Measurements from ENCODE around the gene SUDS3. TPM values are rescaled to one million over a fixed set of nuclear protein-coding genes. Genes with fewer than 3 reads are reported as not detected.
A peak's percentile ranks its signal among the peaks of the same experiment; 100 is the strongest.

The SUDS3 gene
- total RNA-seq, 1 donor from 2014 or later, result 33.7 TPM

DNA sequence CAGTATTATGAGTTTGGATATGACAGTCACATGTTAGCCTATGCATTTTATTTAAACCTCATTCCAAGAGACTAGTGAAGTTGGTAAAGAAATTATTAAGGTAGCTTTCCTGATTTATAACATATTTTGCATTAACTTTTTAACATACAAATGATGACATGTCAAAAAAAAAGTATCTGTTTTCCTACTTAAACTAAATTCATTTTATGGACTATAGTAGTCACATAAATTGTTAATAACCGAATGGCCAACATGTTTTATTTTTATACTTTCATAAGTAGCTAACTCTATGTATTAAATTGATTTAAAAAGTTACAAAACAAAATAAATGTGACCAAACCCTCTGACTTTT is 18.4 kb upstream of the SUDS3 start:
- Mint-ChIP-seq H3K27ac (peak overlapping the region; percentile 83), H3K4me3 (peak overlapping the region; percentile 89), H3K9me3 (peaks cover 4% of the 10 kb centered on the region), H3K36me3 (ENCODE audit: low read depth) (peaks cover 20% of the 10 kb centered on the region), H3K27me3 (no peaks in the 10 kb centered on the region), H3K4me1 (peaks cover 61% of the 10 kb centered on the region)
- ATAC-seq (ENCODE audit: low read depth) (no peak), DNase-seq (no peak)
- intact Hi-C loops (cut with micrococcal nuclease), result loop anchor here (5.0 kb wide), 2 partner anchors 121 to 176 kb away; no protein-coding TSS in a partner anchor
- TF ChIP-seq, protein P1, sequence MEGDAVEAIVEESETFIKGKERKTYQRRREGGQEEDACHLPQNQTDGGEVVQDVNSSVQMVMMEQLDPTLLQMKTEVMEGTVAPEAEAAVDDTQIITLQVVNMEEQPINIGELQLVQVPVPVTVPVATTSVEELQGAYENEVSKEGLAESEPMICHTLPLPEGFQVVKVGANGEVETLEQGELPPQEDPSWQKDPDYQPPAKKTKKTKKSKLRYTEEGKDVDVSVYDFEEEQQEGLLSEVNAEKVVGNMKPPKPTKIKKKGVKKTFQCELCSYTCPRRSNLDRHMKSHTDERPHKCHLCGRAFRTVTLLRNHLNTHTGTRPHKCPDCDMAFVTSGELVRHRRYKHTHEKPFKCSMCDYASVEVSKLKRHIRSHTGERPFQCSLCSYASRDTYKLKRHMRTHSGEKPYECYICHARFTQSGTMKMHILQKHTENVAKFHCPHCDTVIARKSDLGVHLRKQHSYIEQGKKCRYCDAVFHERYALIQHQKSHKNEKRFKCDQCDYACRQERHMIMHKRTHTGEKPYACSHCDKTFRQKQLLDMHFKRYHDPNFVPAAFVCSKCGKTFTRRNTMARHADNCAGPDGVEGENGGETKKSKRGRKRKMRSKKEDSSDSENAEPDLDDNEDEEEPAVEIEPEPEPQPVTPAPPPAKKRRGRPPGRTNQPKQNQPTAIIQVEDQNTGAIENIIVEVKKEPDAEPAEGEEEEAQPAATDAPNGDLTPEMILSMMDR (IDR thresholded peaks at IDR 0.05), result no peak
- ChIA-PET POLR2A (interaction anchor here (0.6 to 5.6 kb wide), 7 partner anchors 11 to 119 kb away, joined by 3 to 65 read pairs (median 4); partner anchors contain the start of genes SUDS3 and TAOK3), CTCF (interaction anchor here (1.0 to 3.7 kb wide), 7 partner anchors 11 to 177 kb away, joined by 3 to 37 read pairs (median 4); partner anchors contain the start of gene SUDS3)

GRCh38 chr12:118358612-118359540 is 17.5 kb upstream of the SUDS3 start:
- Mint-ChIP-seq H3K4me1 (peaks cover 55% of the 10 kb centered on the region), H3K4me3 (peak overlapping the region; percentile 89), H3K36me3 (ENCODE audit: low read depth) (peaks cover 14% of the 10 kb centered on the region), H3K27ac (peak overlapping the region; percentile 90), H3K27me3 (no peaks in the 10 kb centered on the region), H3K9me3 (peaks cover 4% of the 10 kb centered on the region)
- intact Hi-C loops (cut with micrococcal nuclease), result loop anchor here (1.0 to 5.0 kb wide), 4 partner anchors 14 to 177 kb away; no protein-coding TSS in a partner anchor
- TF ChIP-seq, protein P1 (IDR thresholded peaks at IDR 0.05), result no peak
- ATAC-seq (ENCODE audit: low read depth) (peak; percentile 53), DNase-seq (no peak)
- ChIA-PET CTCF (interaction anchor here (1.0 to 3.7 kb wide), 8 partner anchors 9 to 178 kb away, joined by 3 to 37 read pairs (median 4); partner anchors contain the start of gene SUDS3), POLR2A (interaction anchor here (0.9 to 5.6 kb wide), 9 partner anchors 12 to 342 kb away, joined by 3 to 65 read pairs (median 5); partner anchors contain the start of genes PEBP1, RFC5, SUDS3 and TAOK3)

DNA sequence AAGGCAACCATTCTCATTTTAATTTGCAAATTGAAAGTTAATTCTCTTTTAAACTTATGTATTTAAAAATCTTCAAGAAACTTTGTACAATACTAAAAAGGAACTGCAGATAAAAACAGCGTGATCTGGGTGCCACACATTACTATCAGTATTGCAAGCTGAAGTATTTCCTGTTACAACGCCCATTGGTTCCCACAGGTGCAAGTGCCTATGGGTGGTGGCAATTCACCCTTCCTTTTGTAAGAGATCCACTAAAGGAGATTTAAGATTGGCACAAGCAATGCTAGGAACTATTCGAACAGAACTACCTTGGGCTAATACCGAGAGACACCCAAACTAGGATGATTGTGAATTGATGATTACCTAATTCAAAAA is 16.8 kb upstream of the SUDS3 start:
- CTCF ChIA-PET, result interaction anchor here (1.0 to 3.7 kb wide), 6 partner anchors 10 to 123 kb away, joined by 3 to 37 read pairs (median 4); partner anchors contain the start of gene SUDS3
- ATAC-seq (ENCODE audit: low read depth), result peak; percentile 65
- Mint-ChIP-seq H3K9me3 (peaks cover 4% of the 10 kb centered on the region), H3K4me1 (peaks cover 55% of the 10 kb centered on the region), H3K4me3 (peak overlapping the region; percentile 89), H3K27me3 (no peaks in the 10 kb centered on the region), H3K27ac (peak overlapping the region; percentile 90), H3K36me3 (ENCODE audit: low read depth) (peaks cover 11% of the 10 kb centered on the region)
- intact Hi-C loops (cut with micrococcal nuclease), result loop anchor here (1.0 to 5.0 kb wide), 4 partner anchors 14 to 177 kb away; no protein-coding TSS in a partner anchor
- POLR2A ChIA-PET, result interaction anchor here (0.9 to 5.6 kb wide), 7 partner anchors 13 to 343 kb away, joined by 3 to 65 read pairs (median 7); partner anchors contain the start of genes PEBP1, RFC5, SUDS3 and TAOK3
- TF ChIP-seq, protein P1 (IDR thresholded peaks at IDR 0.05), result no peak
- no peak for DNase-seq

GRCh38 chr12:118361092-118361404 is 15.3 kb upstream of the SUDS3 start:
- ATAC-seq (ENCODE audit: low read depth), result no peak
- no peak for DNase-seq
- H3K36me3 Mint-ChIP-seq (ENCODE audit: low read depth), result peaks cover 2% of the 10 kb centered on the region
- H3K4me1 Mint-ChIP-seq, result peaks cover 40% of the 10 kb centered on the region
- ChIA-PET POLR2A (no interaction called here), CTCF (no interaction called here)
- intact Hi-C loops (cut with micrococcal nuclease), result no loop called here
- H3K27me3 Mint-ChIP-seq, result no peaks in the 10 kb centered on the region
- TF ChIP-seq, protein P1 (IDR thresholded peaks at IDR 0.05), result no peak
- H3K9me3 Mint-ChIP-seq, result no peaks in the 10 kb centered on the region
- H3K27ac Mint-ChIP-seq, result no peak overlapping the region
- no peak overlapping the region for H3K4me3 Mint-ChIP-seq

DNA sequence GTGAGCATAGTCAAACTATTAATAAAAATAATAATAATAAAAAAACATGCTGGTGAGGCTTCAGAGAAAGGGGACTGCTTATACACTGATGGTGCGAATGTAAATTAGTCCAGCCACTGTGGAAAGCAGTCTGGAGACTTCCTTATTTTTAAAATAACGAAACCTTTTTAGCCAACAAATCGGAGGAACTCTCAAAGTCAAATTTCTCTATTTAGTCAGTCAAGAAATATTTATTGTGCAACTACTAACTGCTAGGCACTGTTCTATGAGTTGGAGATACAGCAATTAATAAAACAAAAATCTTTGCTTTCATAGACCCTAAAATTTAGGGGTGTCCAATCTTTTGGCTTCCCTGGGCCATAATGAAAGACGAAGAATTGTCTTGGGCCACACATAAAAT is 14.5 kb upstream of the SUDS3 start:
- Mint-ChIP-seq H3K27me3 (no peaks in the 10 kb centered on the region), H3K4me1 (peaks cover 31% of the 10 kb centered on the region)
- intact Hi-C loops (cut with micrococcal nuclease), result no loop called here

More for the DNA sequence above, 14.5 kb upstream of the SUDS3 start:
- ChIA-PET POLR2A (interaction anchor here (0.6 kb wide), 1 partner anchor 18 kb away, joined by 5 read pairs; no protein-coding TSS in a partner anchor), CTCF (no interaction called here)
- DNase-seq (no peak), ATAC-seq (ENCODE audit: low read depth) (no peak)
- Mint-ChIP-seq H3K27ac (no peak overlapping the region), H3K9me3 (no peaks in the 10 kb centered on the region), H3K4me3 (no peak overlapping the region), H3K36me3 (ENCODE audit: low read depth) (peaks cover 2% of the 10 kb centered on the region)
- TF ChIP-seq, protein P1 (IDR thresholded peaks at IDR 0.05), result no peak

Data from activated B cell treated with CpG ODN at 0.5 μM for 24 hours (primary cell).